ENCODE data around the gene ACO2. TPM values are rescaled to one million over a fixed set of nuclear protein-coding genes. Genes with fewer than 3 reads are reported as not detected.

Gene ACO2
- total and polyA plus RNA-seq, 10 of the 15 experiments (the other 5 are each of a cell fraction or from before 2014, with no cell fraction given), result 21.4 to 214 (median 88.5) TPM

DNA sequence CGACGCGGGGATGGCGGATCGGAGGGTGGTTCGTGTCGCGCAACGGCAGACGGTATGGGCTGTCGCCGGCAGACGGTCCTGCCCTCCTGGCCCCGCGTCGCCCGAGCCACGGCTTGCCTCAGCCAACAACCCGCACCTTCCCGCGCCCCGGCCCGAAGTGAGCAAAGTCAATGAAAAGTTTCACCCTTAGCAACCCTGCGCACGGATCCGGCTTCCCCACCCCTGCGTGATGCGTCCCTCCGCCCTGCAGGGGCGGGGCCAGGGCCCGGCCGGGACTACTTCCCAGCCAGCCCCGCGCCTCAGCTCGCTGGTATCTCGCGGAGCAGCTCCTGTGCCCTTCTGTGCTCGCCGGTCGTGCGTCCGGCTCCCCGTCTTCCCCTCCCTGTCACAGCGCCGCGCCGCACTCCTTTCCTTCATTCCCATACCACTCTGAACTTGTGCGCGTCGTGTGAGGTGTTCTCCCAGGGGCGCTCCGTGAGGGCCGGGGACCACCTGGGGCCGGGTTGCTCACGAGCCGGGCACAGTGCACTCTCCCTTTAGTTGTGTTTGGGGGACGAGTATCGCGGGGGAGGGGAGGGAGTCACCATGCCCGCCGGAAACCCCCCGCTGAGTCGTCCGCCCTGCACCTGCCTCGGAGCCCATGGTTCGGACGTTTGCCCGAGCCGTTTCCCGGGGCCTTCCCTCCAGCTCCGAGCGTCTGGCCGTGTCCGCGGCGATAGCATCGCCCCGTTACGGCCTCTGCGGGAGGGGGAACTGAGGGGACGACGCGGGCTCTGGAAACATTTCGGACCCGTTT, 22.1 kb upstream of the ACO2 start, which contains the start of gene TOB2 (continued):
- TF ChIP-seq ZBTB11 (CRISPR knock-in tag; IDR thresholded peaks at IDR 0.05) (peak; percentile 48), SMARCA5 (IDR thresholded peaks at IDR 0.05) (peak; percentile 95), MEF2A (IDR thresholded peaks at IDR 0.05; ENCODE audit: insufficient read depth, low read depth, low read length) (peak; percentile 84), RELA (IDR thresholded peaks at IDR 0.05; ENCODE audit: borderline replicate concordance, partially characterized antibody) (peak; percentile 58), PAX8 (IDR thresholded peaks at IDR 0.05) (no peak), NFYA (IDR thresholded peaks at IDR 0.05; ENCODE audit: borderline replicate concordance, low read depth, low read length) (no peak), SMC3 (IDR thresholded peaks at IDR 0.05; ENCODE audit: borderline replicate concordance, low read length) (peak; percentile 3), SREBF1 (IDR thresholded peaks at IDR 0.05; ENCODE audit: low read length) (no peak), MXI1 (IDR thresholded peaks at IDR 0.05; ENCODE audit: low read depth, low read length) (peak; percentile 67), FOS (IDR thresholded peaks at IDR 0.05; ENCODE audit: borderline replicate concordance, extremely low read depth, insufficient read length) (no peak), POLR2A (IDR thresholded peaks at IDR 0.05; ENCODE audit: low read depth, low read length) (peak; percentile 98), HCFC1 (IDR thresholded peaks at IDR 0.05; ENCODE audit: low read length) (peak; percentile 64; the same call in 1 of the 2 replicates), SP1 (IDR thresholded peaks at IDR 0.05; ENCODE audit: low read depth, low read length) (peak; percentile 94), EGR1 (IDR thresholded peaks at IDR 0.05; ENCODE audit: borderline replicate concordance in 1 of 2, low read depth in 2 of 2, low read length in 2 of 2) (peak; percentile 50 to 72; a peak in 2 of 3 replicates), ZNF384 (IDR thresholded peaks at IDR 0.05; ENCODE audit: borderline replicate concordance, low read depth, low read length) (no peak; the same call in 1 of the 2 replicates), IRF3 (IDR thresholded peaks at IDR 0.05) (peak; percentile 36; the same call in 1 of the 2 replicates), CTCF (IDR thresholded peaks at IDR 0.05 in 2 of 3, conservative IDR thresholded peaks at IDR 0.05 in 1 of 3; ENCODE audit: control insufficient read depth in 2 of 3, extremely low read depth in 1 of 3, insufficient read depth in 1 of 3, low read depth in 3 of 3, low read length in 3 of 3) (no peak), PRDM15 (CRISPR knock-in tag; IDR thresholded peaks at IDR 0.05) (no peak), POLR2AphosphoS5 (IDR thresholded peaks at IDR 0.05; ENCODE audit: low read length) (peak; percentile 97)

Data from GM12878 (cell line).